ENCODE data around the gene DPM2. TPM values are rescaled to one million over a fixed set of nuclear protein-coding genes. Genes with fewer than 3 reads are reported as not detected.

Gene DPM2
- polyA plus RNA-seq, 2 of the 4 experiments (the other 2 are of a cell fraction) = 41.9 to 45.9 TPM

DNA sequence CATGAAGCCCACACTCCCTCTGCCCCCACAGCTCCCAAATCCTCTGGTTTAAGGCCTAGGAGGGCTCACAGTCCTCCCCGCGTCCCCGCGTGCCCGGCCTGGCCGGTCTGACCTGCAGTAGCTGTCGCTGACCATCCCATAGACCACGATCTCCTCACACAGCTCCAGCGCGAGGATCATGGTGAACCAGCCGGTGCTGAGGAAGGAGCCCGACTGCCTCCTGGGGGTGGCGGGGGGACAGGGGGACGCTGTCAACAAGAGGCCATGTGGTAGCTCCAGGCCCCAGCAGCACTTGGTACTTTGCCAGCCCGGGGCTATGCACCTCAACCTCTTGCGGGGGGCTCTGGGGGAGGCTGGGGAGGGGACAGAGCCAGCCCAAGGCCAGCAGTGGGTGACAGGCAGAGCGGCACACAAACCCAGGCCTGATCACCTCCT lies 27.8 kb downstream of the DPM2 start:
- H3K4me3 ChIP-seq = no peak overlapping the region
- ChIA-PET CTCF (interaction anchor here (1.1 to 5.5 kb wide), 8 partner anchors 11 to 257 kb away, joined by 3 to 46 read pairs (median 4); partner anchors contain the start of gene TOR2A), POLR2A (interaction anchor here (0.6 kb wide), 1 partner anchor 31 kb away, joined by 6 read pairs; no protein-coding TSS in a partner anchor)

DNA sequence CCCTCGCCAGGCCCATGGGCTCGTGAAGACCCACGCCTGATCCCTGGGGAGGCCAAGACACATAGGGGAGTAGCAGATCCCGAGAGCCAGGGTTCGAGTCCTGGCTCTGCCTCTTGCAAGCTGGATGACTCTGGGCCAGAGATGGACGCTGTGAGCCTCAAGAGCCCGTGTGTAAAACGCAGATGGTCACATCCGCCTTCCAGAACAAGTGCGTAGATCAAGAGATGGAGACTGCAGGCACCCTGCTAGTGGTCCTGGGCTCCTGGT lies 29.1 kb downstream of the DPM2 start:
- ChIA-PET POLR2A (no interaction called here), CTCF (interaction anchor here (3.0 kb wide), 1 partner anchor 12 kb away, joined by 21 read pairs; no protein-coding TSS in a partner anchor)
- H3K4me3 ChIP-seq = no peak overlapping the region
- H3K4me1 ChIP-seq = peaks cover 17% of the 10 kb centered on the region
- DNase-seq (ENCODE audit: low read depth in 1 of 2, low spot score in 1 of 2) (no peak), FAIRE-seq (no peak), ATAC-seq (no peak)
- H3K27ac ChIP-seq = no peak overlapping the region
- H3K4me2 ChIP-seq = no peak overlapping the region
- no peaks in the 10 kb centered on the region for H3K9me3 ChIP-seq
- WGBS (ENCODE audit: missing lambda C conversion rate) = 96% methylated on average over 10 of the region's 10 CpGs
- TF ChIP-seq EP300 (IDR thresholded peaks at IDR 0.05) (no peak), NFE2L2 (conservative IDR thresholded peaks at IDR 0.05; ENCODE audit: low read length) (no peak), EHMT2 (IDR thresholded peaks at IDR 0.05; ENCODE audit: low read depth) (no peak), RARB (CRISPR knock-in tag; IDR thresholded peaks at IDR 0.05) (no peak), JUN (IDR thresholded peaks at IDR 0.05) (no peak), NR3C1 (IDR thresholded peaks at IDR 0.05) (no peak), HOXB13 (CRISPR knock-in tag; IDR thresholded peaks at IDR 0.05; ENCODE audit: low read depth) (no peak), NPAS2 (CRISPR knock-in tag; IDR thresholded peaks at IDR 0.05; ENCODE audit: borderline replicate concordance) (no peak), RAD21 (conservative IDR thresholded peaks at IDR 0.05 in 1 of 2, IDR thresholded peaks at IDR 0.05 in 1 of 2) (no peak)
- TF ChIP-seq, protein P1, sequence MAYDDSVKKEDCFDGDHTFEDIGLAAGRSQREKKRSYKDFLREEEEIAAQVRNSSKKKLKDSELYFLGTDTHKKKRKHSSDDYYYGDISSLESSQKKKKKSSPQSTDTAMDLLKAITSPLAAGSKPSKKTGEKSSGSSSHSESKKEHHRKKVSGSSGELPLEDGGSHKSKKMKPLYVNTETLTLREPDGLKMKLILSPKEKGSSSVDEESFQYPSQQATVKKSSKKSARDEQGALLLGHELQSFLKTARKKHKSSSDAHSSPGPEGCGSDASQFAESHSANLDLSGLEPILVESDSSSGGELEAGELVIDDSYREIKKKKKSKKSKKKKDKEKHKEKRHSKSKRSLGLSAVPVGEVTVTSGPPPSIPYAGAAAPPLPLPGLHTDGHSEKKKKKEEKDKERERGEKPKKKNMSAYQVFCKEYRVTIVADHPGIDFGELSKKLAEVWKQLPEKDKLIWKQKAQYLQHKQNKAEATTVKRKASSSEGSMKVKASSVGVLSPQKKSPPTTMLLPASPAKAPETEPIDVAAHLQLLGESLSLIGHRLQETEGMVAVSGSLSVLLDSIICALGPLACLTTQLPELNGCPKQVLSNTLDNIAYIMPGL (CRISPR knock-in tag; IDR thresholded peaks at IDR 0.05; ENCODE audit: borderline replicate concordance) = no peak
- TF ChIP-seq, protein P2, sequence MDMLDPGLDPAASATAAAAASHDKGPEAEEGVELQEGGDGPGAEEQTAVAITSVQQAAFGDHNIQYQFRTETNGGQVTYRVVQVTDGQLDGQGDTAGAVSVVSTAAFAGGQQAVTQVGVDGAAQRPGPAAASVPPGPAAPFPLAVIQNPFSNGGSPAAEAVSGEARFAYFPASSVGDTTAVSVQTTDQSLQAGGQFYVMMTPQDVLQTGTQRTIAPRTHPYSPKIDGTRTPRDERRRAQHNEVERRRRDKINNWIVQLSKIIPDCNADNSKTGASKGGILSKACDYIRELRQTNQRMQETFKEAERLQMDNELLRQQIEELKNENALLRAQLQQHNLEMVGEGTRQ (IDR thresholded peaks at IDR 0.05) = no peak
- TF ChIP-seq, protein P3, sequence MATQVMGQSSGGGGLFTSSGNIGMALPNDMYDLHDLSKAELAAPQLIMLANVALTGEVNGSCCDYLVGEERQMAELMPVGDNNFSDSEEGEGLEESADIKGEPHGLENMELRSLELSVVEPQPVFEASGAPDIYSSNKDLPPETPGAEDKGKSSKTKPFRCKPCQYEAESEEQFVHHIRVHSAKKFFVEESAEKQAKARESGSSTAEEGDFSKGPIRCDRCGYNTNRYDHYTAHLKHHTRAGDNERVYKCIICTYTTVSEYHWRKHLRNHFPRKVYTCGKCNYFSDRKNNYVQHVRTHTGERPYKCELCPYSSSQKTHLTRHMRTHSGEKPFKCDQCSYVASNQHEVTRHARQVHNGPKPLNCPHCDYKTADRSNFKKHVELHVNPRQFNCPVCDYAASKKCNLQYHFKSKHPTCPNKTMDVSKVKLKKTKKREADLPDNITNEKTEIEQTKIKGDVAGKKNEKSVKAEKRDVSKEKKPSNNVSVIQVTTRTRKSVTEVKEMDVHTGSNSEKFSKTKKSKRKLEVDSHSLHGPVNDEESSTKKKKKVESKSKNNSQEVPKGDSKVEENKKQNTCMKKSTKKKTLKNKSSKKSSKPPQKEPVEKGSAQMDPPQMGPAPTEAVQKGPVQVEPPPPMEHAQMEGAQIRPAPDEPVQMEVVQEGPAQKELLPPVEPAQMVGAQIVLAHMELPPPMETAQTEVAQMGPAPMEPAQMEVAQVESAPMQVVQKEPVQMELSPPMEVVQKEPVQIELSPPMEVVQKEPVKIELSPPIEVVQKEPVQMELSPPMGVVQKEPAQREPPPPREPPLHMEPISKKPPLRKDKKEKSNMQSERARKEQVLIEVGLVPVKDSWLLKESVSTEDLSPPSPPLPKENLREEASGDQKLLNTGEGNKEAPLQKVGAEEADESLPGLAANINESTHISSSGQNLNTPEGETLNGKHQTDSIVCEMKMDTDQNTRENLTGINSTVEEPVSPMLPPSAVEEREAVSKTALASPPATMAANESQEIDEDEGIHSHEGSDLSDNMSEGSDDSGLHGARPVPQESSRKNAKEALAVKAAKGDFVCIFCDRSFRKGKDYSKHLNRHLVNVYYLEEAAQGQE (IDR thresholded peaks at IDR 0.05) = no peak
- TF ChIP-seq, protein P4, sequence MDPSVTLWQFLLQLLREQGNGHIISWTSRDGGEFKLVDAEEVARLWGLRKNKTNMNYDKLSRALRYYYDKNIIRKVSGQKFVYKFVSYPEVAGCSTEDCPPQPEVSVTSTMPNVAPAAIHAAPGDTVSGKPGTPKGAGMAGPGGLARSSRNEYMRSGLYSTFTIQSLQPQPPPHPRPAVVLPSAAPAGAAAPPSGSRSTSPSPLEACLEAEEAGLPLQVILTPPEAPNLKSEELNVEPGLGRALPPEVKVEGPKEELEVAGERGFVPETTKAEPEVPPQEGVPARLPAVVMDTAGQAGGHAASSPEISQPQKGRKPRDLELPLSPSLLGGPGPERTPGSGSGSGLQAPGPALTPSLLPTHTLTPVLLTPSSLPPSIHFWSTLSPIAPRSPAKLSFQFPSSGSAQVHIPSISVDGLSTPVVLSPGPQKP (IDR thresholded peaks at IDR 0.05; ENCODE audit: low read depth, low read length) = no peak

More for the DNA sequence above, 27.8 kb downstream of the DPM2 start:
- 88% methylated on average over 10 of the region's 17 CpGs for WGBS (ENCODE audit: missing lambda C conversion rate)
- peaks cover 14% of the 10 kb centered on the region; the same call in 1 of the 3 replicates for H3K4me1 ChIP-seq
- no peaks in the 10 kb centered on the region for H3K9me3 ChIP-seq
- ATAC-seq = no peak
- FAIRE-seq = no peak
- TF ChIP-seq KDM5A (IDR thresholded peaks at IDR 0.05) = no peak
- TF ChIP-seq JUNB (IDR thresholded peaks at IDR 0.05) = no peak
- no peak for TF ChIP-seq HOXA7 (CRISPR knock-in tag; IDR thresholded peaks at IDR 0.05)
- TF ChIP-seq, protein P5, sequence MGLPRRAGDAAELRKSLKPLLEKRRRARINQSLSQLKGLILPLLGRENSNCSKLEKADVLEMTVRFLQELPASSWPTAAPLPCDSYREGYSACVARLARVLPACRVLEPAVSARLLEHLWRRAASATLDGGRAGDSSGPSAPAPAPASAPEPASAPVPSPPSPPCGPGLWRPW (IDR thresholded peaks at IDR 0.05) = no peak
- TF ChIP-seq, protein P1 (CRISPR knock-in tag; IDR thresholded peaks at IDR 0.05; ENCODE audit: borderline replicate concordance) = no peak
- no peak for TF ChIP-seq RNF2 (IDR thresholded peaks at IDR 0.05; ENCODE audit: borderline replicate concordance, low read depth)
- TF ChIP-seq, protein P6, sequence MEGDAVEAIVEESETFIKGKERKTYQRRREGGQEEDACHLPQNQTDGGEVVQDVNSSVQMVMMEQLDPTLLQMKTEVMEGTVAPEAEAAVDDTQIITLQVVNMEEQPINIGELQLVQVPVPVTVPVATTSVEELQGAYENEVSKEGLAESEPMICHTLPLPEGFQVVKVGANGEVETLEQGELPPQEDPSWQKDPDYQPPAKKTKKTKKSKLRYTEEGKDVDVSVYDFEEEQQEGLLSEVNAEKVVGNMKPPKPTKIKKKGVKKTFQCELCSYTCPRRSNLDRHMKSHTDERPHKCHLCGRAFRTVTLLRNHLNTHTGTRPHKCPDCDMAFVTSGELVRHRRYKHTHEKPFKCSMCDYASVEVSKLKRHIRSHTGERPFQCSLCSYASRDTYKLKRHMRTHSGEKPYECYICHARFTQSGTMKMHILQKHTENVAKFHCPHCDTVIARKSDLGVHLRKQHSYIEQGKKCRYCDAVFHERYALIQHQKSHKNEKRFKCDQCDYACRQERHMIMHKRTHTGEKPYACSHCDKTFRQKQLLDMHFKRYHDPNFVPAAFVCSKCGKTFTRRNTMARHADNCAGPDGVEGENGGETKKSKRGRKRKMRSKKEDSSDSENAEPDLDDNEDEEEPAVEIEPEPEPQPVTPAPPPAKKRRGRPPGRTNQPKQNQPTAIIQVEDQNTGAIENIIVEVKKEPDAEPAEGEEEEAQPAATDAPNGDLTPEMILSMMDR (IDR thresholded peaks at IDR 0.05) = no peak
- TF ChIP-seq TFCP2L1 (CRISPR knock-in tag; IDR thresholded peaks at IDR 0.05) = no peak
- no peak for TF ChIP-seq ZSCAN20 (CRISPR knock-in tag; IDR thresholded peaks at IDR 0.05)
- TF ChIP-seq ESRRA (IDR thresholded peaks at IDR 0.05; ENCODE audit: borderline replicate concordance, low read length) = no peak
- TF ChIP-seq FOSB (CRISPR knock-in tag; IDR thresholded peaks at IDR 0.05) = no peak
- no peak for TF ChIP-seq HDAC2 (IDR thresholded peaks at IDR 0.05)
- no peak for TF ChIP-seq CEBPB (IDR thresholded peaks at IDR 0.05)
- TF ChIP-seq RARB (CRISPR knock-in tag; IDR thresholded peaks at IDR 0.05) = no peak
- TF ChIP-seq POLR2A (IDR thresholded peaks at IDR 0.05; ENCODE audit: low read length) = no peak
- TF ChIP-seq CHD4 (IDR thresholded peaks at IDR 0.05; ENCODE audit: borderline replicate concordance) = no peak
- no peak for TF ChIP-seq RAD21 (conservative IDR thresholded peaks at IDR 0.05 in 1 of 2, IDR thresholded peaks at IDR 0.05 in 1 of 2)
- TF ChIP-seq MAFK (IDR thresholded peaks at IDR 0.05; ENCODE audit: partially characterized antibody) = no peak
- no peak for TF ChIP-seq EHMT2 (IDR thresholded peaks at IDR 0.05; ENCODE audit: low read depth)
- H3K4me2 ChIP-seq = no peak overlapping the region
- H3K27ac ChIP-seq = no peak overlapping the region
- no peak for DNase-seq (ENCODE audit: low read depth in 1 of 2, low spot score in 1 of 2)

Data from A549 (cell line).